Stimulated activated CD8-positive, alpha-beta memory T cell treated with anti-CD3 and anti-CD28 coated beads, Interleukin-7, amount 100 ng/mL, for 1 hour (primary cell): ENCODE results near the gene PELO.

Experiments used
- DNase-seq, 2 donors: peaks; one replicate each; pipeline ENCODE4 v3.0.0-alpha.2; 2020; ENCODE audit warnings: low read depth in 2 of 2

Gene PELO

GRCh38 chr5:52772668-52773067, 15.0 kb upstream of the PELO start:
- no peak for DNase-seq

DNA sequence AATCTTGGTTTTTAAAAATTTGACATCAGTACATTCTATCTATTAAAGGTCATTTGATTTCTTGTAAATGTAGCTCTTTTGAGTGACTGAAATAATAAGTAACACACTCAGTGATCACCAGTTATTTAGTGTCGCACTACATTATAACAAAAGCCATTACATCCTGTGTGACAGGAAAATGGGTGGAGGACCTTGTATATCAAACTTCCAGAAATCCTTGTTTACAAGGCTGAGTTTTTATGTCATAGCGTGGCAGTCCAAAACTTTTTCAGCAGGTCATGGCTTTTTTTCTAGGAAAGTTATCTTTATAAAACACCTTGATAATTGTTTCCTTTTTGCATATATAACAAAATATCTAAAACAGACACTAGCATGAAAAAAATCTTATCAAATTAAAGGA, 14.4 kb upstream of the PELO start:
- no peak for DNase-seq

DNA sequence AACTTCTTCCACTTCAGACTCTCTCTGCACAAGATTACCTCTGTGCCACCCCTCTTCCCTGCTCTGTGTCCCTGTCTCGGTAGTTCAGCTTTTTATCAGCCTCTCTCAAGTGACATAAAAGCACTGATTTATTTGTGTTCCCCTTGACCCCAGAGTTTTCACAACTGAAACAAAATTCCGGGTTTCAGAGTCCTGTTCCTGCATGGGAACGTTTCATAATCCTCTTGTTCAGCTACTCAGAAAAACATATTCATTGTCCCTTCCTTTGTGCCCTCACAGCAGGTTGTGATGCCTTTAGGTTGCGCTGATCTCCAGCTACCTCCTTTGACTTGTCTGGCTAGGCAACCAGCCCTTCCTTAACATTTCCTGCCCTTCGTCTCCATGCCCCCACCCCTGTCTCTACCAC, 13.7 kb upstream of the PELO start:
- no peak for DNase-seq

GRCh38 chr5:52776116-52776515, 11.6 kb upstream of the PELO start:
- DNase-seq = no peak

DNA sequence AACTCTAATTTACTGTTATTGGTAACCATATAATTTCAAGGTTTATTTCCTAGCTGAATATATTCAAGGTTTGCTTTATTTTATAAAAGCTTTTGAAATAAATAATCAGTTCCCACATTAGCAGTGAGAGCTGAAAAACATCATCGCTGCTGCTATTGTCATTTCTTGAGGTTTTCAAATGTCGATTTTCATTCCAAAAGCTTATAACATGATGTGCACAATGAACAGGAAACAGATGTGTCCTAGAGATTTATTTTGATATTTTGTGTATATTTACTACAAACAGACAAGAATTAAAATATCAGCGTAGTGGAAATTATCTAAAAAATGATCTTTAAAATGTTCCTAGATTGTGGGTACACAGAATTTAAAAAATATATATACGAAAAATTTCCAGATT, 10.5 kb upstream of the PELO start:
- no peak for DNase-seq

- no peak for DNase-seq
Measured at GRCh38 chr5:52778781-52779180, 8.9 kb upstream of the PELO start.

- no peak for DNase-seq
Measured at GRCh38 chr5:52779213-52779612, 8.5 kb upstream of the PELO start.

GRCh38 chr5:52783226-52783959, 4.3 kb upstream of the PELO start:
- no peak for DNase-seq

GRCh38 chr5:52784737-52785136, 3.0 kb upstream of the PELO start:
- DNase-seq = no peak

- no peak for DNase-seq
Measured at GRCh38 chr5:52786391-52786790, 1.3 kb upstream of the PELO start.

- no peak for DNase-seq
Measured at GRCh38 chr5:52786949-52787599, 642 bp upstream of the PELO start.

- DNase-seq = no peak
Measured at GRCh38 chr5:52788505-52788821, 747 bp downstream of the PELO start.

- DNase-seq = no peak
Measured at GRCh38 chr5:52789378-52789777, 1.7 kb downstream of the PELO start.

GRCh38 chr5:52789851-52790250, 2.1 kb downstream of the PELO start:
- no peak for DNase-seq

GRCh38 chr5:52791366-52791765, 3.6 kb downstream of the PELO start:
- no peak for DNase-seq

GRCh38 chr5:52794519-52794918, 6.8 kb downstream of the PELO start:
- DNase-seq = no peak

GRCh38 chr5:52796031-52796430, 8.3 kb downstream of the PELO start:
- no peak for DNase-seq

DNA sequence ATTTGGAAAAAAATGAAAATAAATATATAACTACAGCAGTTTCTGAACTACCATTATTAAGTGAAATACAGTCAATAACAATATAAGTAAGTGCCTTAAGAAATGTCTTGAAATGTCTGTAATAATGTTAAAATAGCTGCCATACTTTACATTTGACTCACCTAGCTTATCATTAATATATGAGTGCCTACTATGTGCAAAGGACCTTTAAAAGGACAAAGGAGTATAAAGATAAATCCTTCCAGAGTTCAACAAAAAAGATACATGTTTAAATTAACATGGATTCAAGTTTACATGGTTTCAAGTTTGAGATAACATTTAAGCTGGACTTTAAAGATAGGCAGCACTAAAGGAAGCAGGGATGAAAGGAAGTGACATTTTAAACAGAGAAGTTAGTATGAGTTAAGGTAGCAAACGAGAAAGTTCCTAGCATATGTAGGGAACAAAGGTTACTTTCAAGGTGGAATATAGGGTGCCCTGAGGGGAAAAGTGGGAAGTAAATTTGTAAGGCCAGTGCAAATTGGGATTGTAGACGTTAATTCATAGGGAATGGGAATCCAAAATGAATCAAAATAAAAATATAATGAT, 8.9 kb downstream of the PELO start:
- no peak for DNase-seq

DNA sequence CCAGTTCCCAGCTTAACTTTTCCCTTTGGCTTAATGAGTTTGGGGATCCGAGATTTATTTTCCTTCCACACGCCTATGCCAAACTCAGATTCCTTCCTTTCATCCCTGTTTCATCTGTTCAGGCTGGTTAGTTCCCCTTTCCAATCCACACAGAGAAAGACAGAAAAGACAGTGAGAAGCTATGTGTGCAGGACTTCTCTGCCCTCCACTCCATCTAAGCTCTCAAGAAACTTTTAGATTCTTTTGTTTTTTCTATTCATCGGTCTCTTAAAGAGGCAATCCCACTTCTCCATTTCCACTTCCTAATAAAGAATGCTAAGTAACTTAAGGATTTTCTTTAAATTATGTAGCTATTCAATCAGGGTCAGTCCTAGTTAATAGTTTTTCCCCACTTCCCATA, 11.2 kb downstream of the PELO start:
- DNase-seq = no peak

DNA sequence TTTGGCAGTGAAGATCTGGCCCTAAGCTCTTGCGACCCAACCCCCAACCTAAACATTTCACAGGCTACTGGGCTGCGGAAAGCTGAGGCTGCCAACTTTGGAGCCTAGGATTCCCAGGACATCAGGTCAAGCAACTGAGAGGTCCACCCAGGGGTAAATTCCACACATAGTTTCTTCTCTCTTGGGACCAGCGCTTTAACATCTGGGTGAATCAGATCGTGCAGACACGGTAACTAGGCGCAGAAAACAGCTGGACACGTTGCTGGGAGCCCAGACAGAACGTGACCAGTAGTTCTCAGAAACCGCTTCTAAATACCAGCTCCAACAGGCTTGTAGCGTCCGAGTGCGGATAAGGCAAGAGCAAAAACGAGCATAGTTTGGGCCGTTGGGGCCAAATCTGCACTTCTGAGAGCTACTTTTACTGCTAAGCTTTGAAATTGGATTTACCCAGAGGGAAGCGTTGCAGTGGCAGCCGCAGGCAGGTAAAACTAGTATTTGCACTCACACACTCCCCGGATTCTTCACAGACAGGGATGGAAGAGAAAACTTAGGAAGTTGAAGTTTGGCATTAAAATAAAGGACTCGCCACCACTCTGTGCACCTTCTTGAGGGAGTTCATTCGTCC, 11.8 kb downstream of the PELO start:
- no peak for DNase-seq

DNA sequence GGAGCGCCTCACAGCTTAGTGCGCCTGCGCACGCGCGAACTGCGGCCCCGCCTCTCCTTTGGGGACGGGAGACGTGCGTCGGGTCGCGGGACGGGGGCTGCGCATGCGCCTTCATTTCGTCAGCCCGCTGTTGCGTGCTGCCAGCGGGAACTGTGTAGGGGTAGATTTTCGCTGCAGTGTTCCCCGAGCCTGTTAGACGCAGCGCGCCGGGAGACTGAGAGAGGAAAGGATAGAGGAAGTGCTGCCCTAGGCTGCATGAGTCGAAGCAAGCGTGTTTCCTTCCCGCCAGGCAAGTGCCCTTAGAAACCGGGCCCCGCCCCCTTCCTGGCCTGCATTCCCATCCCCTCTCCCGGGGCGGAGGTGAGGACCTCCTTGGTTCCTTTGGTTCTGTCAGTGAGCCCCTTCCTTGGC, 12.3 kb downstream of the PELO start:
- peak; percentile 90 to 92 for DNase-seq

DNA sequence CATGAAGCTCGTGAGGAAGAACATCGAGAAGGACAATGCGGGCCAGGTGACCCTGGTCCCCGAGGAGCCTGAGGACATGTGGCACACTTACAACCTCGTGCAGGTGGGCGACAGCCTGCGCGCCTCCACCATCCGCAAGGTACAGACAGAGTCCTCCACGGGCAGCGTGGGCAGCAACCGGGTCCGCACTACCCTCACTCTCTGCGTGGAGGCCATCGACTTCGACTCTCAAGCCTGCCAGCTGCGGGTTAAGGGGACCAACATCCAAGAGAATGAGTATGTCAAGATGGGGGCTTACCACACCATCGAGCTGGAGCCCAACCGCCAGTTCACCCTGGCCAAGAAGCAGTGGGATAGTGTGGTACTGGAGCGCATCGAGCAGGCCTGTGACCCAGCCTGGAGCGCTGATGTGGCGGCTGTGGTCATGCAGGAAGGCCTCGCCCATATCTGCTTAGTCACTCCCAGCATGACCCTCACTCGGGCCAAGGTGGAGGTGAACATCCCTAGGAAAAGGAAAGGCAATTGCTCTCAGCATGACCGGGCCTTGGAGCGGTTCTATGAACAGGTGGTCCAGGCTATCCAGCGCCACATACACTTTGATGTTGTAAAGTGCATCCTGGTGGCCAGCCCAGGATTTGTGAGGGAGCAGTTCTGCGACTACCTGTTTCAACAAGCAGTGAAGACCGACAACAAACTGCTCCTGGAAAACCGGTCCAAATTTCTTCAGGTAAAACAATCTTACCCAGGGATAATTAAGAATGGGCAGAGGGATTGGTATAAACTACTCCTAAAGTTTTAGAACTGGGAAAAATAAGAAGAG, 12.9 kb downstream of the PELO start:
- peak in 1 of 2 donors; percentile 7 for DNase-seq
